Measurements from ENCODE around the gene MITD1. TPM values are rescaled to one million over a fixed set of nuclear protein-coding genes. Genes with fewer than 3 reads are reported as not detected.
A peak's percentile ranks its signal among the peaks of the same experiment; 100 is the strongest.

Gene MITD1
- total and polyA plus RNA-seq, 2 of the 13 experiments (the other 11 are each of a cell fraction or from before 2014, with no cell fraction given): 17.8 to 43.7 TPM

- no peak; the same call in 1 of the 2 replicates for TF ChIP-seq RNF219 (CRISPR knock-in tag; IDR thresholded peaks at IDR 0.05)
- no peak for TF ChIP-seq ZNF18 (CRISPR knock-in tag; IDR thresholded peaks at IDR 0.05; ENCODE audit: insufficient replicate concordance)
- TF ChIP-seq GATAD2A (CRISPR knock-in tag; IDR thresholded peaks at IDR 0.05): peak; percentile 89
- TF ChIP-seq JDP2 (CRISPR knock-in tag; IDR thresholded peaks at IDR 0.05; ENCODE audit: borderline replicate concordance): peak; percentile 60; the same call in 1 of the 2 replicates
- TF ChIP-seq ATF4 (CRISPR knock-in tag; IDR thresholded peaks at IDR 0.05): peak in 1 of 2 experiments; percentile 84; a peak in 2 of 4 replicates
- no peak for TF ChIP-seq NCOA1 (CRISPR knock-in tag; IDR thresholded peaks at IDR 0.05)
- 0 out of 2 replicates have a peak, but pooled peaks have one; percentile 94 for TF ChIP-seq ZNF275 (CRISPR knock-in tag; IDR thresholded peaks at IDR 0.05; ENCODE audit: borderline replicate concordance)
- TF ChIP-seq ZSCAN29 (CRISPR knock-in tag; conservative IDR thresholded peaks at IDR 0.05): 0 out of 2 replicates have a peak, but pooled peaks have one; percentile 43
- TF ChIP-seq RFX3 (CRISPR knock-in tag; IDR thresholded peaks at IDR 0.05): peak; percentile 34; the same call in 1 of the 2 replicates
- peak; percentile 94; the same call in 1 of the 2 replicates for TF ChIP-seq ZNF124 (CRISPR knock-in tag; IDR thresholded peaks at IDR 0.05)
- TF ChIP-seq ZMAT3 (CRISPR knock-in tag; conservative IDR thresholded peaks at IDR 0.05): 0 out of 2 replicates have a peak, but pooled peaks have one; percentile 83
- peak; percentile 85 for TF ChIP-seq ZNF510 (CRISPR knock-in tag; IDR thresholded peaks at IDR 0.05; ENCODE audit: low read depth)
- TF ChIP-seq ZNF136 (CRISPR knock-in tag; IDR thresholded peaks at IDR 0.05; ENCODE audit: low read depth): peak; percentile 97; the same call in 1 of the 2 replicates
- TF ChIP-seq ZNF749 (CRISPR knock-in tag; IDR thresholded peaks at IDR 0.05; ENCODE audit: borderline replicate concordance): peak; percentile 74; the same call in 1 of the 2 replicates
- TF ChIP-seq ZNF292 (CRISPR knock-in tag; IDR thresholded peaks at IDR 0.05; ENCODE audit: borderline replicate concordance, low read depth): peak; percentile 85; the same call in 1 of the 2 replicates
- TF ChIP-seq SAFB2 (CRISPR knock-in tag; IDR thresholded peaks at IDR 0.05; ENCODE audit: borderline replicate concordance, low read depth): peak; percentile 82; the same call in 1 of the 2 replicates
- TF ChIP-seq BRF2 (CRISPR knock-in tag; IDR thresholded peaks at IDR 0.05): no peak; the same call in 1 of the 2 replicates
- TF ChIP-seq SATB2 (CRISPR knock-in tag; IDR thresholded peaks at IDR 0.05): peak; percentile 62; the same call in 1 of the 2 replicates
- peak; percentile 89 for TF ChIP-seq ZNF784 (CRISPR knock-in tag; IDR thresholded peaks at IDR 0.05; ENCODE audit: borderline replicate concordance)
Measured at GRCh38 chr2:99180755-99181623, at the start of gene MITD1, which contains the start of gene MRPL30 (continued).

Data from HepG2 (cell line).